Erythroblast (primary cell): ENCODE data around the gene CCL28.

Experiments
- GATA1 ChIP-seq: IDR thresholded peaks from 2 replicates; pipeline ENCODE4 v1.6.1; 2011; ENCODE audit warnings: low read depth, mild to moderate bottlenecking, control low read depth, low read length, moderate library complexity
- POLR2A ChIP-seq: IDR thresholded peaks from 2 replicates; pipeline ENCODE4 v1.6.1; 2011; ENCODE audit warnings: mild to moderate bottlenecking, low read length

GRCh38 chr5:43416803-43417394 is 4.7 kb upstream of the CCL28 start:
- TF ChIP-seq POLR2A = no peak
- TF ChIP-seq GATA1 = no peak
